NB4 (cell line): Measurements from ENCODE around the gene UBL7.

Source experiments
- DNase-seq: peaks from one replicate; pipeline ENCODE4 v3.0.0; 2010; ENCODE audit warnings: low read depth
- H3K4me3 ChIP-seq: one replicate; pipeline ENCODE4 v1.5.1; 2011; ENCODE audit warnings: mild to moderate bottlenecking, low read depth, low read length, moderate library complexity
- CTCF ChIP-seq: IDR thresholded peaks from one replicate; pipeline ENCODE4 v1.5.1; 2012; ENCODE audit warnings: low read depth, low read length
- MAX ChIP-seq: IDR thresholded peaks from 2 replicates; pipeline ENCODE4 v1.6.1; 2011; ENCODE audit warnings: low read depth, low read length
- MYC ChIP-seq: IDR thresholded peaks from 2 replicates; pipeline ENCODE4 v1.6.1; 2011; ENCODE audit warnings: low read depth, low read length
- POLR2A ChIP-seq: IDR thresholded peaks from 2 replicates; pipeline ENCODE4 v1.6.1; 2011; ENCODE audit warnings: mild to moderate bottlenecking; ENCODE audit not compliant: insufficient read length; ENCODE audit errors: extremely low read depth

The UBL7 gene

GRCh38 chr15:74428442-74428787, 32.5 kb downstream of the UBL7 start:
- H3K4me3 ChIP-seq, result no peak overlapping the region
- DNase-seq, result peak; percentile 55
- TF ChIP-seq MYC (no peak), MAX (no peak), POLR2A (no peak), CTCF (no peak)

- DNase-seq, result no peak
- TF ChIP-seq MYC, result no peak
- no peak for TF ChIP-seq MAX
- no peak overlapping the region for H3K4me3 ChIP-seq
Measured at GRCh38 chr15:74427607-74428441, 33.1 kb downstream of the UBL7 start.

- H3K4me3 ChIP-seq, result no peak overlapping the region
- no peak for TF ChIP-seq MAX
- no peak for DNase-seq
Measured at GRCh38 chr15:74426404-74427281, 34.3 kb downstream of the UBL7 start.

GRCh38 chr15:74425630-74426029, 35.3 kb downstream of the UBL7 start:
- TF ChIP-seq MAX (no peak), POLR2A (no peak), CTCF (no peak), MYC (no peak)
- DNase-seq, result no peak
- H3K4me3 ChIP-seq, result no peak overlapping the region

GRCh38 chr15:74424901-74425528, 35.9 kb downstream of the UBL7 start:
- no peak for DNase-seq
- TF ChIP-seq POLR2A, result no peak
- no peak for TF ChIP-seq MAX
- no peak overlapping the region for H3K4me3 ChIP-seq

- no peak for DNase-seq
- TF ChIP-seq MYC (no peak), POLR2A (no peak), CTCF (no peak), MAX (no peak)
- H3K4me3 ChIP-seq, result no peak overlapping the region
Measured at GRCh38 chr15:74423431-74424257, 37.3 kb downstream of the UBL7 start.
